H1 (cell line): ENCODE data around the gene JAG2. TPM values are rescaled to one million over a fixed set of nuclear protein-coding genes. Genes with fewer than 3 reads are reported as not detected.

Experiments
- CTBP2 ChIP-seq: IDR thresholded peaks from 2 replicates; pipeline ENCODE4 v1.7.0; 2011; ENCODE audit warnings: borderline replicate concordance, mild to moderate bottlenecking, moderate library complexity, mixed read lengths, low read length; ENCODE audit not compliant: insufficient read depth, insufficient read length
- SAP30 ChIP-seq: fragments of 300-600 bp; sonication (generic); IDR thresholded peaks from 2 replicates; pipeline ENCODE4 v1.7.1; 2012; ENCODE audit warnings: low read length, moderate library complexity, mild to moderate bottlenecking, inconsistent platforms; ENCODE audit not compliant: insufficient read depth, insufficient replicate concordance
- polyA plus RNA-seq, 7 experiments: library from polyadenylated mRNA; depleted of rRNA in 3 of 7; stranded (reverse) in 5 of 7; unstranded in 2 of 7; fragments of >200 nt in 5 of 7; fragments of 200-250 nt in 2 of 7; gene quantifications; 1 replicate in 5 of 7; 2 replicates in 1 of 7; 4 replicates in 1 of 7; pipeline versions ENCODE4 v1.2.1 to v1.2.3, GENCODE V29; 2011 to 2013; ENCODE audit warnings: missing spikeins in 2 of 7, mixed read lengths in 2 of 7
- total RNA-seq: library from RNA; stranded (reverse); fragmentation: NEBNext Ultra II Directional; extraction: Animal tissue kit (Norgen Biotek cat#: 25700); gene quantifications from 2 replicates; pipeline ENCODE4 v1.2.1, GENCODE V29; 2021

Gene JAG2
- total and polyA plus RNA-seq, 2 of the 8 experiments (the other 6 are each of a cell fraction or from before 2014, with no cell fraction given) = 2.8 to 6.2 TPM

- TF ChIP-seq SAP30 = no peak
- no peak for TF ChIP-seq CTBP2
Observed at GRCh38 chr14:105126126-105126980, 42.2 kb downstream of the JAG2 start (continued).
